ENCODE measurements around the gene LUC7L.
"Not testable (repeated sequence)": the region's sequence is repeated elsewhere in the genome, so short reads cannot be mapped to it uniquely, and the experiment has no call there.

The LUC7L gene

GRCh38 chr16:178668-179015 is 50.6 kb downstream of the LUC7L start:
- DNase-seq = no peak

DNA sequence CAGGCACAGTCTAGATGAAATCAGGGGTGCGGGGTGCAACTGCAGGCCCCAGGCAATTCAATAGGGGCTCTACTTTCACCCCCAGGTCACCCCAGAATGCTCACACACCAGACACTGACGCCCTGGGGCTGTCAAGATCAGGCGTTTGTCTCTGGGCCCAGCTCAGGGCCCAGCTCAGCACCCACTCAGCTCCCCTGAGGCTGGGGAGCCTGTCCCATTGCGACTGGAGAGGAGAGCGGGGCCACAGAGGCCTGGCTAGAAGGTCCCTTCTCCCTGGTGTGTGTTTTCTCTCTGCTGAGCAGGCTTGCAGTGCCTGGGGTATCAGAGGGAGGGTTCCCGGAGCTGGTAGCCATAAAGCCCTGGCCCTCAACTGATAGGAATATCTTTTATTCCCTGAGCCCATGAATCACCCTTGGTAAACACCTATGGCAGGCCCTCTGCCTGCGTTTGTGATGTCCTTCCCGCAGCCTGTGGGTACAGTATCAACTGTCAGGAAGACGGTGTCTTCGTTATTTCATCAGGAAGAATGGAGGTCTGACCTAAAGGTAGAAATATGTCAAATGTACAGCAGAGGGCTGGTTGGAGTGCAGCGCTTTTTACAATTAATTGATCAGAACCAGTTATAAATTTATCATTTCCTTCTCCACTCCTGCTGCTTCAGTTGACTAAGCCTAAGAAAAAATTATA is 51.1 kb downstream of the LUC7L start:
- no peak for DNase-seq

GRCh38 chr16:177394-177822 is 51.8 kb downstream of the LUC7L start:
- peak; percentile 56 for DNase-seq

DNA sequence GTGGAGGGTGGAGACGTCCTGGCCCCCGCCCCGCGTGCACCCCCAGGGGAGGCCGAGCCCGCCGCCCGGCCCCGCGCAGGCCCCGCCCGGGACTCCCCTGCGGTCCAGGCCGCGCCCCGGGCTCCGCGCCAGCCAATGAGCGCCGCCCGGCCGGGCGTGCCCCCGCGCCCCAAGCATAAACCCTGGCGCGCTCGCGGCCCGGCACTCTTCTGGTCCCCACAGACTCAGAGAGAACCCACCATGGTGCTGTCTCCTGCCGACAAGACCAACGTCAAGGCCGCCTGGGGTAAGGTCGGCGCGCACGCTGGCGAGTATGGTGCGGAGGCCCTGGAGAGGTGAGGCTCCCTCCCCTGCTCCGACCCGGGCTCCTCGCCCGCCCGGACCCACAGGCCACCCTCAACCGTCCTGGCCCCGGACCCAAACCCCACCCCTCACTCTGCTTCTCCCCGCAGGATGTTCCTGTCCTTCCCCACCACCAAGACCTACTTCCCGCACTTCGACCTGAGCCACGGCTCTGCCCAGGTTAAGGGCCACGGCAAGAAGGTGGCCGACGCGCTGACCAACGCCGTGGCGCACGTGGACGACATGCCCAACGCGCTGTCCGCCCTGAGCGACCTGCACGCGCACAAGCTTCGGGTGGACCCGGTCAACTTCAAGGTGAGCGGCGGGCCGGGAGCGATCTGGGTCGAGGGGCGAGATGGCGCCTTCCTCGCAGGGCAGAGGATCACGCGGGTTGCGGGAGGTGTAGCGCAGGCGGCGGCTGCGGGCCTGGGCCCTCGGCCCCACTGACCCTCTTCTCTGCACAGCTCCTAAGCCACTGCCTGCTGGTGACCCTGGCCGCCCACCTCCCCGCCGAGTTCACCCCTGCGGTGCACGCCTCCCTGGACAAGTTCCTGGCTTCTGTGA is 52.5 kb downstream of the LUC7L start, which contains the start of gene HBA1:
Gene HBA1 (plus strand): TSS at position 204 of the 906 bp plus-strand sequence. CDS start 37 bp downstream, at position 241.
- DNase-seq = not testable (repeated sequence)

- not testable (repeated sequence) for DNase-seq
These were observed 53.2 kb downstream of the LUC7L start for GRCh38 chr16:176006-176405.

- no peak for DNase-seq
These were observed 54.0 kb downstream of the LUC7L start for GRCh38 chr16:175011-175949.

DNA sequence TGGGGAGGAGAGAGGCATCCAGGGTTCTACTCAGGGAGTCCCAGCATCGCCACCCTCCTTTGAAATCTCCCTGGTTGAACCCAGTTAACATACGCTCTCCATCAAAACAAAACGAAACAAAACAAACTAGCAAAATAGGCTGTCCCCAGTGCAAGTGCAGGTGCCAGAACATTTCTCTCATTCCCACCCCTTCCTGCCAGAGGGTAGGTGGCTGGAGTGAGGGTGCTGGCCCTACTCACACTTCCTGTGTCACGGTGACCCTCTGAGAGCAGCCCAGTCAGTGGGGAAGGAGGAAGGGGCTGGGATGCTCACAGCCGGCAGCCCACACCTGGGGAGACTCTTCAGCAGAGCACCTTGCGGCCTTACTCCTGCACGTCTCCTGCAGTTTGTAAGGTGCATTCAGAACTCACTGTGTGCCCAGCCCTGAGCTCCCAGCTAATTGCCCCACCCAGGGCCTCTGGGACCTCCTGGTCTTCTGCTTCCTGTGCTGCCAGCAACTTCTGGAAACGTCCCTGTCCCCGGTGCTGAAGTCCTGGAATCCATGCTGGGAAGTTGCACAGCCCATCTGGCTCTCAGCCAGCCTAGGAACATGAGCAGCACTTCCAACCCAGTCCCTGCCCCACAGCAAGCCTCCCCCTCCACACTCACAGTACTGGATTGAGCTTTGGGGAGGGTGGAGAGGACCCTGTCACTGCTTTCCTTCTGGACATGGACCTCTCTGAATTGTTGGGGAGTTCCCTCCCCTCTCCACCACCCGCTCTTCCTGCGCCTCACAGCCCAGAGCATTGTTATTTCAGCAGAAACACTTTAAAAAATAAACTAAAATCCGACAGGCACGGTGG is 55.1 kb downstream of the LUC7L start:
- peak; percentile 26 for DNase-seq

DNA sequence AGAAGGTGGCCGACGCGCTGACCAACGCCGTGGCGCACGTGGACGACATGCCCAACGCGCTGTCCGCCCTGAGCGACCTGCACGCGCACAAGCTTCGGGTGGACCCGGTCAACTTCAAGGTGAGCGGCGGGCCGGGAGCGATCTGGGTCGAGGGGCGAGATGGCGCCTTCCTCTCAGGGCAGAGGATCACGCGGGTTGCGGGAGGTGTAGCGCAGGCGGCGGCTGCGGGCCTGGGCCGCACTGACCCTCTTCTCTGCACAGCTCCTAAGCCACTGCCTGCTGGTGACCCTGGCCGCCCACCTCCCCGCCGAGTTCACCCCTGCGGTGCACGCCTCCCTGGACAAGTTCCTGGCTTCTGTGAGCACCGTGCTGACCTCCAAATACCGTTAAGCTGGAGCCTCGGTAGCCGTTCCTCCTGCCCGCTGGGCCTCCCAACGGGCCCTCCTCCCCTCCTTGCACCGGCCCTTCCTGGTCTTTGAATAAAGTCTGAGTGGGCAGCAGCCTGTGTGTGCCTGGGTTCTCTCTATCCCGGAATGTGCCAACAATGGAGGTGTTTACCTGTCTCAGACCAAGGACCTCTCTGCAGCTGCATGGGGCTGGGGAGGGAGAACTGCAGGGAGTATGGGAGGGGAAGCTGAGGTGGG is 55.9 kb downstream of the LUC7L start:
- DNase-seq = not testable (repeated sequence)

DNA sequence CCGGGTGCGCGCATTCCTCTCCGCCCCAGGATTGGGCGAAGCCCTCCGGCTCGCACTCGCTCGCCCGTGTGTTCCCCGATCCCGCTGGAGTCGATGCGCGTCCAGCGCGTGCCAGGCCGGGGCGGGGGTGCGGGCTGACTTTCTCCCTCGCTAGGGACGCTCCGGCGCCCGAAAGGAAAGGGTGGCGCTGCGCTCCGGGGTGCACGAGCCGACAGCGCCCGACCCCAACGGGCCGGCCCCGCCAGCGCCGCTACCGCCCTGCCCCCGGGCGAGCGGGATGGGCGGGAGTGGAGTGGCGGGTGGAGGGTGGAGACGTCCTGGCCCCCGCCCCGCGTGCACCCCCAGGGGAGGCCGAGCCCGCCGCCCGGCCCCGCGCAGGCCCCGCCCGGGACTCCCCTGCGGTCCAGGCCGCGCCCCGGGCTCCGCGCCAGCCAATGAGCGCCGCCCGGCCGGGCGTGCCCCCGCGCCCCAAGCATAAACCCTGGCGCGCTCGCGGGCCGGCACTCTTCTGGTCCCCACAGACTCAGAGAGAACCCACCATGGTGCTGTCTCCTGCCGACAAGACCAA is 56.8 kb downstream of the LUC7L start, which contains the start of gene HBA2:
Gene HBA2 (plus strand): TSS at position 503 of the 568 bp plus-strand sequence. CDS start 37 bp downstream, at position 540.
- DNase-seq = not testable (repeated sequence)

DNA sequence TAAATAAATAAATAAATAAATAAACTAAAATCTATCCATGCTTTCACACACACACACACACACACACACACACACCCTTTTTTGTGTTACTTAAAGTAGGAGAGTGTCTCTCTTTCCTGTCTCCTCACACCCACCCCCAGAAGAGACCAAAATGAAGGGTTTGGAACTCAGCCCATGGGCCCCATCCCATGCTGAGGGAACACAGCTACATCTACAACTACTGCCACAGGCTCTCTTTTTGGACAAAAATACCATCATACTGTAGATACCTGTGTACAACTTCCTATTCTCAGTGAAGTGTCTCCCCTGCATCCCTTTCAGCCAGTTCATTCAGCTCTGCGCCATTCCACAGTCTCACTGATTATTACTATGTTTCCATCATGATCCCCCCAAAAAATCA is 58.5 kb downstream of the LUC7L start:
- no peak for DNase-seq

DNA sequence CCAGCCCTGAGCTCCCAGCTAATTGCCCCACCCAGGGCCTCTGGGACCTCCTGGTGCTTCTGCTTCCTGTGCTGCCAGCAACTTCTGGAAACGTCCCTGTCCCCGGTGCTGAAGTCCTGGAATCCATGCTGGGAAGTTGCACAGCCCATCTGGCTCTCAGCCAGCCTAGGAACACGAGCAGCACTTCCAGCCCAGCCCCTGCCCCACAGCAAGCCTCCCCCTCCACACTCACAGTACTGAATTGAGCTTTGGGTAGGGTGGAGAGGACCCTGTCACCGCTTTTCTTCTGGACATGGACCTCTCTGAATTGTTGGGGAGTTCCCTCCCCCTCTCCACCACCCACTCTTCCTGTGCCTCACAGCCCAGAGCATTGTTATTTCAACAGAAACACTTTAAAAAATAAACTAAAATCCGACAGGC is 59.2 kb downstream of the LUC7L start:
- peak; percentile 23 for DNase-seq

- no peak for DNase-seq
These were observed 60.2 kb downstream of the LUC7L start for GRCh38 chr16:169014-169413.

DNA sequence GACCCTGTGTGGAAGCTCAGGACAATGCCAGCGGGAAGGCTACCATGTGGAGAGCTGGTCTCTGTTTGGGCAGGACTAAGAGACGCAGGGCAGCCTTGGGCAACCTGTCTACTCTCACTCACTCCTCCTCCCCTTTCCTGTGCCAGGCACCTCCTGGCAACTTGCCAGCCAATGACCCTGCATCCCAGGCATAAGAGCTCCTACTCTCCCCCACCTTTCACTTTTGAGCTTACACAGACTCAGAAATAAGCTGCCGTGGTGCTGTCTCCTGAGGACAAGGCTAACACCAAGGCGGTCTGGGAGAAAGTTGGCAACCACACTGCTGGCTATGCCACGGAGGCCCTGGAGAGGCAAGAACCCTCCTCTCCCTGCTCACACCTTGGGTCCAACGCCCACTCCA is 60.8 kb downstream of the LUC7L start:
- no peak for DNase-seq

DNA sequence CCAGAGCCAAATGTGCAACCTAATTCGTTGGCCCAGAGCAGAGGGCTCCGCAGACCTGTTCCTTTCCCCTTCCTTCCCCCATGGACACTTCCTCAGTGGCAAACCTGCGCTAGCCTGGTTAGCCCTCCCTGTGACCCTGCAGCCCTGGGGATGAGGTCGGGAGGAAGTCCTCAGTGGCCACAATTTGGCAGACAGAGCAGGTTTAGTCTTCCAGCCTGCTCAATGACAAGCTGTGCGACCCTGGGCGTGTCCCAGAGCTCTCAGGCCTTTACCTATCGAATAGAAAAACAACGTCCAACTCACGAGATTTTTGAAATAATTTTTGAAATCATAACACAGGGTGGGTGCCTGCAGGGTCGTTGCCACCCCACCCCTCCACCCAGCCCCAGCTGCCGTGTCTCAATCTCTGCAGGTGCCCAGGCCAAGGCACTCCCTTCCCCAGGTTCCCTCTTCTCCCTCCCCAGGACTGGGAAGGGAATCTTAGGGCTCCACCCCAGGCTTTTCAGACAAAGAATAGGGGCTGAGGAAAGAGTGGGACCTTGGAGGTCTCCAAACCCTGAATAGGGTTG is 62.0 kb downstream of the LUC7L start:
- no peak for DNase-seq

DNA sequence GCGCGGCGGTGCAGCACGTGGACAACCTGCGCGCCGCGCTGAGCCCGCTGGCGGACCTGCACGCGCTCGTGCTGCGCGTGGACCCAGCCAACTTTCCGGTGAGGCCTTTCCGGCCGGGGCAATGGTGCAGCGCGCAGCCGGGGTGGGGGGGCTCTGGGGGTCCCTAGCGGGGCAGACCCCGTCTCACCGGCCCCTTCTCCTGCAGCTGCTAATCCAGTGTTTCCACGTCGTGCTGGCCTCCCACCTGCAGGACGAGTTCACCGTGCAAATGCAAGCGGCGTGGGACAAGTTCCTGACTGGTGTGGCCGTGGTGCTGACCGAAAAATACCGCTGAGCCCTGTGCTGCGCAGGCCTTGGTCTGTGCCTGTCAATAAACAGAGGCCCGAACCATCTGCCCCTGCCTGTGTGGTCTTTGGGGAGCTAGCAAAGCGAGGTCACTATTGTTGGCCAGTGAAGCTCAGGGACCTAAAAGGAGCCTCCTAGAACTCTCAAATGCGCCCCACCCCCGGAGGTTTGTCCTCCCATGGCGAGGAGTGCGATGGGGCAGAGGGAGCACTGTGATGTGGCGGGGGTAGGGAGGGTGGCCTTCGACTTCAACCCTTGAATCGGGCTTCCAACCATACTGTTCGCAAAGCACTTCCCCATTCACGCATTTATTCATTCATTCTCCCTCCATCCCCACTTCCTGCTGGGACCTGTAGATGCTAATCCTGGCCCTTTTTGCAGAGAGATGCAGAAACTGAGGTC is 62.7 kb downstream of the LUC7L start:
- DNase-seq = peak; percentile 24

DNA sequence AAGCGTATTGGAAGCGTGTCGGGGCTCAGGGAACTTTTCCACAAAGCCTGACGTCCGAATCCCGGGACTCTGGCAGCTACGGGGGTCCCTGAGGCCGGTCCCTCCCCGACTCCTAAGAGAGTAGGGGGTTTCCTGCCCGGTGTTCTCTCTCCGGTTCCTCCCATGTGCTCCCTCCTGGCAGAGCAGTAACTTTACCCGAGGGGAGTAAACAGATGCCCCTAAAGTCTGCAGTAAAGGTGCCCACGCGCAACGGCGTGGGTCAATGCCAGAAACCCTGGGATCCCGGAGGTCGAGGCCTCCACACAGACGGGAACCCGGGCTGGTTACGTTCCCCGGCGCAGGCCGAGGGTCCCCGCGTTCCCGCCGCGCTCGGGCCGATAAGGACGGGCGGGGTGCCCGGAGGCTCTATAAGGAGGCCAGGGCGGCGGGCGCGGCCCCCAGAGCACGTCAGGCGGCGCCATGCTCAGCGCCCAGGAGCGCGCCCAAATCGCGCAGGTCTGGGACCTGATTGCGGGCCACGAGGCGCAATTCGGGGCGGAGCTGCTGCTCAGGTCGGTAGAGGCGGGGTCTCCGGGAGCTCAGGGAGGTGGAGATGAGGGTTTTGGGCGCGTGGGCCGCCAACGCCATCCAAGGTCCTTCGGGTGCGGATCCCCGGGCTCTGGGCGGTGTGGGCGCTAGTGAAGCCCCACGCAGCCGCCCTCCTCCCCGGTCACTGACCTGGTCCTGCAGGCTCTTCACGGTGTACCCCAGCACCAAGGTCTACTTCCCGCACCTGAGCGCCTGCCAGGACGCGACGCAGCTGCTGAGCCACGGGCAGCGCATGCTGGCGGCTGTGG is 63.5 kb downstream of the LUC7L start, which contains the start of gene HBM:
Gene HBM (plus strand): TSS at position 440 of the 836 bp plus-strand sequence. CDS start 20 bp downstream, at position 460.
- peak; percentile 13 for DNase-seq

- DNase-seq = peak; percentile 29
These were observed 64.3 kb downstream of the LUC7L start for GRCh38 chr16:164827-165538.

Data from eye (tissue), 1 donor.